HG02981 (cell line): ENCODE results near the gene UGT1A10.

Experiments
- ATAC-seq: cut with Tn5 transposase; IDR thresholded peaks from one replicate; pipeline ENCODE4 v1.9.1; 2021; ENCODE audit warnings: mild to moderate bottlenecking, moderate library complexity; ENCODE audit not compliant: unreplicated experiment

The UGT1A10 gene

DNA sequence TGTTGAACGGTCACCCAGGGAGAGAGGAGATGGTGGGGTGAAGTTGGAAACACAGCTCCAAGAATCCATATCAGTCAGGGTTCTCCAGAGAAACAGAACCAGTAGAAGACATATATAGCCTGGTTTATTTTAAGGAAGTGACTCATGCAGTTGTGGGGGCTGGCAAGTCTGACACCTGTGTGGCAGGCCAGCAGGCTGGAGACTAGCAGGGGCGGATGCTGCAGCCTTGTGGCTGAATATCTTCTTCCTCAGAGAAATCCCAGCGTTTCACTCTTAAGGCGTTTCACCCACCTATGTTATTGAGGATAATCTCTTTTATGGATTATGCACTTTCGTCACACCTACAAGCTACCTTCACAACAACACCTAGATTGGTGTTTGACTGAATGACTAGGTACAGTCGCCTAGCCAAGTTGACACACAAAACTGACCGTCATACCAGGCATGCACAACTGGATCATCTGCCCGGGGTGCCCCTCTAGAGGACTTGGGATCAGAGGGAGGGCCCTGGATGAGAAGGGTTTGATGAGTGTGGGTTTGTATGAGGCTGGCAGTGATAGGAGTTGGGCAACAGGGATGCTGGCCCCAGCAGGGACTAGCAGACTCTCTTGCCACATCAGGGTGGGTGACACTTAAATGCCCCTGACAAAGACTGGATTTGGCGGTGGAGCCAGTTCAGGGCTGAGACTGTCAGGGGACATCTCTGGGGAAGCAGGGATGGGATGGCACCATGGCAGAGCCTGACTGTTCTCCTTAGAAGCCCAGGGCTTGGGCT lies 165.3 kb downstream of the UGT1A10 start:
- no peak for ATAC-seq

- no peak for ATAC-seq
Observed at GRCh38 chr2:233802132-233802815, 166.0 kb downstream of the UGT1A10 start.

- ATAC-seq, result no peak
Observed at GRCh38 chr2:233803292-233803911, 167.2 kb downstream of the UGT1A10 start.

DNA sequence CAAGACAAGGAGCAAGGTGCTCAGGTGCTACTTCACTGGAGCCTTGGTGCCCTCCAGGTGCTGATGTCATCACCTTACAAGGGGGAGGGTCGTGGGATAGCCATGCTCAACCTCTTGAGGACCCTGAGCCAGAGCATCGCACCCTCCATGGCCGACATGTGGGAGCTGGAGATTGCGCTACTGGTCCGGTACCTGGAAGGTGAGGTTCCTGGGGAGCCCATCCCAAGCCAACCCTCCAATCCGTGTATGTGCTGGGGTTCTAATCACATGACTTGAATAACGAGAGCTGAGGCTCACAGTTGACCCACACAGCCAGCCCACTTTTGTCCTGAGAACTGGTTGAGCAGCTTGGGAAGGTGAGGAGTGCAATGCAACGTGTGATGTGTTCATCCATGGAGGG lies 167.7 kb downstream of the UGT1A10 start:
- no peak for ATAC-seq

DNA sequence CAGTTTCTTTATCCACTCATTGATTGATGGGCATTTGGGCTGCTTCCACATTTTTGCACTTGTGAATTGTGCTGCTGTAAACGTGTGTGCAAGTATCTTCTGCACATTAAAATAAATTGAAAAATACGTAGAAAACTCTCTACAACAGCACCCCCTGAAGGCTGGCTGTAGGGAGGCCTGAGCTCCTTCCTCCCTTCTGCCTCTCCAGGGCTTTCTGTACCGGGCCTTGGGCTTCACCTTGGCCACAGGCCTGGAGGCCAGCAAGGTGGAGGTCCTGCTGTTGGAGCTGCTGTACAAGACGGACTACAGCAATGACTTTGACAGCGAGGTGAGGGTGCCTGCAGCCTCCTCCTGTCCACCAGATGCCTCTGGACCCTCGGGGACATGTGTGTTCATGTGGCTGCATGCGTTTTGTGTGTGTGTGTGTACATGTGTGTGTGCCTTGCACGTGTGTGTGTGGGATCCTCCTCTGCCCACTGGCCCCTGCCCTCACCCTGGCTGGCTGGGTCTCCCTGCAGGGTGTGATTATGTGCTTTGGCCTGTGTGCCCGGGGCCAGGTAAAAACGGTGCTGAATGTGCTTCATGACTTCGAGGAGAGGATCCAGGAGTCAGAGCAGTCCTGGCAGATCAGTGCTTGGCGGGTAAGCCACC lies 171.1 kb downstream of the UGT1A10 start:
- ATAC-seq, result no peak

- no peak for ATAC-seq
Observed at GRCh38 chr2:233807966-233808935, 172.0 kb downstream of the UGT1A10 start.

GRCh38 chr2:233810385-233810784 lies 174.1 kb downstream of the UGT1A10 start:
- no peak for ATAC-seq

GRCh38 chr2:233811087-233811486 lies 174.8 kb downstream of the UGT1A10 start:
- ATAC-seq, result no peak

DNA sequence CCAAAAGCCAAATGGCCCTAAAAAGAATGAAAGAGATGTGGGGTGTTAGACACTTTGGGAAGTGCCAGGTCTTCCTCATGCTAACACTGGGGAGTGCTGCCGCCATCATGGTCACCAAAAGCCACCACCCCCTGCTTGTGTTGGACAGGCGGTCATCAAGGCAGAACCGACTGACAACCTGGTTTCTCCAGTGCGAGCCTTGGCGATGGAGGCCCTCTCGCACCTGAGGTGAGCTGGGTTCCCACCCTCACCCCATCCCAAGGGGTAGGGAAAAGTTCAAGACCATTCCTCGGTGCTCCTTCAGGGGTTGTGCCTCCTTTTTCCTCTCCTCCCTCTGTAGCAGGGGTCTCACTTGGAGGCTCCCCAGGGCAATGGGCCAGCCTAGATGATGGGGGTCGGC lies 175.5 kb downstream of the UGT1A10 start:
- ATAC-seq, result no peak

GRCh38 chr2:233813236-233814055 lies 177.2 kb downstream of the UGT1A10 start:
- ATAC-seq, result no peak

- no peak for ATAC-seq
Observed at GRCh38 chr2:233814056-233814835, 178.0 kb downstream of the UGT1A10 start.

GRCh38 chr2:233815861-233816260 lies 179.6 kb downstream of the UGT1A10 start:
- ATAC-seq, result no peak

DNA sequence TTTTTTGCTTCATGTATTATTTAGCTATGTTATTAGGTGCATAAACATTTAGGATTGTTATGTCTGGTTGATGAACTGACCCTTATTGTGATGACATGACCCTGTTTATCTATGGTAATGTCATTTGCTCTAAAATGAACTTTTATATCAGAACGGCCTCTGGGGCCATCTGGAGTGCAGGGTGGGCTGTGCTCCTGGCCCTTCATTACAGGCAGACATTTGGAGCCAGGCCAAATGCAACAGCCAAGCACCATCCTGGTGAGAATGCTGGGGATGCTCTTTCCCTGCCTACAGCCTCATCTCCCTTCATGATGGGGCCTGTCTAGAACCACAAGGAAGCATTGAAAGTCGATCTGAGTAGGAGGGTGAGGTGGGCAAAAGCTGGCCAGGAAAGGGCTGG lies 180.1 kb downstream of the UGT1A10 start:
- no peak for ATAC-seq

DNA sequence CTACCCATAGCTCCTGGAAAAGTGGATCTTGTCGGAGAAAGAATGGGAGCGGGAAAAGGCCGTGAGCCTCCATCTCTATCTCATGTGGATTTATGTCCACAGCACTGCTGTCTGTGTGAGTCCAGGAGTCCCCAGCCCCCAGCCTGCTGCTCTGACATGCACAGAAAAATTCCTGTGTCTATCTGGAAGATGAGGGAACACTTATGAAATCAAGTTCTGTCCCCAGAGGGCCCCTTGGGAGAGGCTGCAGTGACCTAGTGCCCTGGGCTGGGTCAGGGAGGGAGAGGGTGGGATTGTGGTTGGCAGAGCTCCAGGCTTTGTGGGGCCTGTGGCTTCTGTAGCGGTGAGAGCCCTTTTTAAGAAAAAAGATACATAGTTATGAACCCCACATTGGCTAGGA lies 180.5 kb downstream of the UGT1A10 start:
- ATAC-seq, result no peak

GRCh38 chr2:233817361-233817911 lies 181.2 kb downstream of the UGT1A10 start:
- ATAC-seq, result no peak

GRCh38 chr2:233817995-233818638 lies 181.9 kb downstream of the UGT1A10 start:
- ATAC-seq, result no peak

- no peak for ATAC-seq
Observed at GRCh38 chr2:233818639-233819621, 182.7 kb downstream of the UGT1A10 start.
